Erythroblast (primary cell): ENCODE data around the gene SRRM3.
"Not testable (repeated sequence)": the region's sequence is repeated elsewhere in the genome, so short reads cannot be mapped to it uniquely, and the experiment has no call there.

Source experiments
- DNase-seq, 2 experiments: peaks; one replicate each; lab custom pipeline; 2025; lab: John Stamatoyannopoulos, UW
- GATA1 ChIP-seq: IDR thresholded peaks from 2 replicates; pipeline ENCODE4 v1.6.1; 2011; ENCODE audit warnings: low read depth, mild to moderate bottlenecking, control low read depth, low read length, moderate library complexity
- POLR2A ChIP-seq: IDR thresholded peaks from 2 replicates; pipeline ENCODE4 v1.6.1; 2011; ENCODE audit warnings: mild to moderate bottlenecking, low read length

SRRM3 gene

GRCh38 chr7:76173566-76174205, 28.0 kb upstream of the SRRM3 start:
- DNase-seq = no peak
- TF ChIP-seq GATA1 (no peak), POLR2A (no peak)

- not testable (repeated sequence) for DNase-seq
Observed at GRCh38 chr7:76176951-76177350, 24.7 kb upstream of the SRRM3 start.

GRCh38 chr7:76179686-76180085, 22.0 kb upstream of the SRRM3 start:
- DNase-seq = no peak
- TF ChIP-seq GATA1 = no peak
- TF ChIP-seq POLR2A = no peak

- no peak for TF ChIP-seq GATA1
- TF ChIP-seq POLR2A = no peak
- DNase-seq = no peak
Observed at GRCh38 chr7:76182225-76182960, 19.3 kb upstream of the SRRM3 start.

- no peak for DNase-seq
- TF ChIP-seq POLR2A (no peak), GATA1 (no peak)
Observed at GRCh38 chr7:76185187-76185896, 16.4 kb upstream of the SRRM3 start.

- TF ChIP-seq GATA1 (no peak), POLR2A (no peak)
Observed at GRCh38 chr7:76187272-76187671, 14.4 kb upstream of the SRRM3 start.

GRCh38 chr7:76189276-76189675, 12.4 kb upstream of the SRRM3 start:
- TF ChIP-seq GATA1 (no peak), POLR2A (no peak)

More at GRCh38 chr7:76187272-76187671, 14.4 kb upstream of the SRRM3 start:
- no peak for DNase-seq

GRCh38 chr7:76191783-76192240, 9.9 kb upstream of the SRRM3 start:
- TF ChIP-seq GATA1 (no peak), POLR2A (no peak)
- no peak for DNase-seq

More at GRCh38 chr7:76189276-76189675, 12.4 kb upstream of the SRRM3 start:
- no peak for DNase-seq

GRCh38 chr7:76193466-76193865, 8.2 kb upstream of the SRRM3 start:
- TF ChIP-seq GATA1 = no peak
- no peak for TF ChIP-seq POLR2A
- no peak for DNase-seq

- no peak for DNase-seq
- TF ChIP-seq POLR2A = no peak
- no peak for TF ChIP-seq GATA1
Observed at GRCh38 chr7:76193883-76194282, 7.8 kb upstream of the SRRM3 start.

GRCh38 chr7:76196786-76197185, 4.9 kb upstream of the SRRM3 start:
- TF ChIP-seq GATA1 (no peak), POLR2A (no peak)
- DNase-seq = no peak

- DNase-seq = no peak
- no peak for TF ChIP-seq GATA1
- no peak for TF ChIP-seq POLR2A
Observed at GRCh38 chr7:76198202-76198601, 3.5 kb upstream of the SRRM3 start.

- TF ChIP-seq POLR2A (no peak), GATA1 (no peak)
- DNase-seq = no peak
Observed at GRCh38 chr7:76202666-76203030, 952 bp downstream of the SRRM3 start.

GRCh38 chr7:76204147-76204546, 2.5 kb downstream of the SRRM3 start:
- no peak for DNase-seq
- TF ChIP-seq POLR2A (no peak), GATA1 (no peak)
